ENCODE measurements around the gene VTI1A. TPM values are rescaled to one million over a fixed set of nuclear protein-coding genes. Genes with fewer than 3 reads are reported as not detected.

VTI1A gene
- total and polyA plus RNA-seq, 12 donors = 5.2 to 64.1 (median 22.0) TPM

DNA sequence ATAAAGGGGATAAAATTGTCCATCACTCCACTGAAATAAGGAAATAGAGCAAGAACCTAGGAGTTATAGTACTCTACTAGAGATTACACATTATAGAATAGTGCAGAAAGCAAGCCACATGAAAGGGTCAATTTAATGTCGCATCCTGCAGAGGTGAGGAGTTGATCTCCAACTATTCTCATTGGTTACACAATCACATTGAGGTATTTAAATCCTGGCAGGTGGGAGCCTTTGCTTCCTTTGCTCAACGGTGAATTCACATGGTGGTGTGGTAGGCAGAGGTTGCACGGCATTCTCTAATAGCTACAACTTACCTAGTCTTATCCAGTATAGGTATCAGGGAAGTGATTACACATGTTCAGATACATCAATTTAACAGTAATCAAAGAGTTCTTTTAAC is 304.6 kb downstream of the VTI1A start:
- H3K27ac ChIP-seq = no peak overlapping the region
- WGBS, 4 donors = 93 to 98% (median 96%) methylated on average over 3 of the region's 3 CpGs

DNA sequence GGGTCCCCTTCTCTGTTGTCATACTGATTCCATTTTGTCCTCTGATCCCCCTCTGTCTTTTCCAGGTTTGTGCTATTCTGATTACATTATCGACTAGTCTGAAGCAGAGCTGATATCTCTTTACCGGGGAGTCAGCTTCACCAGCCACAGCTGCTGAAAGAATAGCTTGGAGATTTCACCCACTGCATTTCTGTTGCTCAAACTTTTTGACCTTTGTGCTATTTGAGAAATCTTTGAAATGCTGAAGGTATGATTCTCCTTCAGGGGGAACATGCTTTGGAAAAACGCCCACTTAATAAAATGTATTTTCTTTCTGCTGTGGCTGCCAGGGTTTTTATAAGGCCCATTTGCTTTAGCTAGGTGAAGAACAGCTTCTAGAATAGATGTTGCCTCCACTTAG is 305.3 kb downstream of the VTI1A start:
- no peak overlapping the region for H3K4me3 ChIP-seq
- no peak overlapping the region for H3K27ac ChIP-seq
- H3K4me1 ChIP-seq (replicated peaks in 1 of 2) = no peaks in the 10 kb centered on the region
- intact Hi-C loops (cut with DNase I) = no loop called here
- no peaks in the 10 kb centered on the region for H3K36me3 ChIP-seq (replicated peaks in 1 of 2)
- no peak for DNase-seq
- TF ChIP-seq, protein P1, sequence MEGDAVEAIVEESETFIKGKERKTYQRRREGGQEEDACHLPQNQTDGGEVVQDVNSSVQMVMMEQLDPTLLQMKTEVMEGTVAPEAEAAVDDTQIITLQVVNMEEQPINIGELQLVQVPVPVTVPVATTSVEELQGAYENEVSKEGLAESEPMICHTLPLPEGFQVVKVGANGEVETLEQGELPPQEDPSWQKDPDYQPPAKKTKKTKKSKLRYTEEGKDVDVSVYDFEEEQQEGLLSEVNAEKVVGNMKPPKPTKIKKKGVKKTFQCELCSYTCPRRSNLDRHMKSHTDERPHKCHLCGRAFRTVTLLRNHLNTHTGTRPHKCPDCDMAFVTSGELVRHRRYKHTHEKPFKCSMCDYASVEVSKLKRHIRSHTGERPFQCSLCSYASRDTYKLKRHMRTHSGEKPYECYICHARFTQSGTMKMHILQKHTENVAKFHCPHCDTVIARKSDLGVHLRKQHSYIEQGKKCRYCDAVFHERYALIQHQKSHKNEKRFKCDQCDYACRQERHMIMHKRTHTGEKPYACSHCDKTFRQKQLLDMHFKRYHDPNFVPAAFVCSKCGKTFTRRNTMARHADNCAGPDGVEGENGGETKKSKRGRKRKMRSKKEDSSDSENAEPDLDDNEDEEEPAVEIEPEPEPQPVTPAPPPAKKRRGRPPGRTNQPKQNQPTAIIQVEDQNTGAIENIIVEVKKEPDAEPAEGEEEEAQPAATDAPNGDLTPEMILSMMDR (IDR thresholded peaks at IDR 0.05) = no peak
- TF ChIP-seq POLR2A (IDR thresholded peaks at IDR 0.05) = no peak
- H3K27me3 ChIP-seq = no peaks in the 10 kb centered on the region
- H3K9me3 ChIP-seq (replicated peaks in 1 of 3) = no peaks in the 10 kb centered on the region
- WGBS, 4 donors = 79 to 93% (median 88%) methylated on average over 3 of the region's 3 CpGs

More for the DNA sequence above, 304.6 kb downstream of the VTI1A start:
- H3K9me3 ChIP-seq (replicated peaks in 1 of 3) = no peaks in the 10 kb centered on the region
- no peak for TF ChIP-seq POLR2A (IDR thresholded peaks at IDR 0.05)
- TF ChIP-seq, protein P1 (IDR thresholded peaks at IDR 0.05) = no peak
- H3K4me3 ChIP-seq = no peak overlapping the region
- H3K27me3 ChIP-seq = no peaks in the 10 kb centered on the region
- no peaks in the 10 kb centered on the region for H3K36me3 ChIP-seq (replicated peaks in 1 of 2)
- intact Hi-C loops (cut with DNase I) = no loop called here
- H3K4me1 ChIP-seq (replicated peaks in 1 of 2) = no peaks in the 10 kb centered on the region
- no peak for DNase-seq

DNA sequence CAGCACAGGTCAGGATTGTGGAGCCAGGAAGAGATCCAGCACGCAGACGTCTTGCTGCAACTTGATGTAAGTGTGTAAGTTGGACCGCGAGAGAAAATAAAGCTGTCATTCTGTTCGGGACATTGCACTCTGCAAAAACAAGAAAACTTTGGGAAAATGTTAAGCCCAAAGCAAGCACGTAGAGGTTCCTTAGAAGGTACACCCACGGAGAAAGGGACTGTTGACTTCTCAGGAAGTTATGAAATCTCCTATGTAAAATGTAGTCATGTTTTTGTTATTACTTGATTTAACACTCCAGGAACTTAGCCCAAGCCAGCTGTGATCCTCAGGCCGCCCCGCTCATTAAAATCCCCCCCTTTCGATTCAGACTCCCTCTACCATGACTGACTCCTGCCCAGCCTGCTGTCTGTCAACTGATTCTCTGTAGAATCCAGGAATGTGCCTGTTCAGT is 307.0 kb downstream of the VTI1A start:
- 63 to 81% (median 67%) methylated on average over 10 of the region's 10 CpGs for WGBS, 4 donors
- intact Hi-C loops (cut with DNase I) = no loop called here
- Histone ChIP-seq H3K27me3 (no peaks in the 10 kb centered on the region), H3K4me1 (replicated peaks in 1 of 2) (no peaks in the 10 kb centered on the region), H3K36me3 (replicated peaks in 1 of 2) (no peaks in the 10 kb centered on the region), H3K27ac (no peak overlapping the region), H3K4me3 (no peak overlapping the region), H3K9me3 (replicated peaks in 1 of 3) (no peaks in the 10 kb centered on the region)
- TF ChIP-seq, protein P1 (IDR thresholded peaks at IDR 0.05) = no peak
- no peak for TF ChIP-seq POLR2A (IDR thresholded peaks at IDR 0.05)
- no peak for DNase-seq

DNA sequence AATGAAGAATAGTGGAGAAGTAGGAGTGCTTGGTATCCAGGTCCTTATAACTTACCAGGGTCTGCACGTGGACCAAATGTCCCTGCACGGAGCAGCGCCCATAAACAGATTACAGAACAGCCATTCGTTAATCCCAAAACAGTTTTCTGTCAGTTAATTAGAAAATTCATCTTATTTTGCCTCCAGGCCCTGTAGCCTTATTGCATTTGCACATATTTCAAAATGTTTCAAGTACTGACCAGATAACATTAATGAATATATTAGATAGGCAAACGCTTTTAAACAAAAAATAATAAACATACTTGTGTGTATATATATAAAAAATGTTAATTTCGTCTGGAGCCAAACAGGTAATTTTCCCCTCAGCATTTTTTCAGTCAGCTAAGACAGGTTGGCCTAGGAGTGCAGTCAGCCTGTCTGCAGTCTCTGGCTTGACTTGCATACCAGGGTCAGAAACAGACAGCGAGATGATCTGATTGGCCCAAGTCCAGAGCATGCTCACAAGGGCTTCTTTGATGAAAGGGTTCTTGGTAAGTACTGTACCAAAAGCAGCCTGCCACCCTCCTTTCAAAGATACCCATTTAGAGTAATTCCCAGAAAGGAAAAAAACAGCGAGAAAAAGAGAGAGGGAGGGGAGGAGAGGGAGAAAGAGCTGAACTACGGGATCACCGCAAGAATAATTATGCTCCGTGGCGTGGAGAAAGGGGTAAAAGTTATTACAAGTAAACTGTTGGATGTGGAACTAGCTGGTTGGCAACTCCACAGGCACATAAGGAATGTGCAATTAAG is 308.6 kb downstream of the VTI1A start:
- Histone ChIP-seq H3K27ac (no peak overlapping the region), H3K4me3 (no peak overlapping the region), H3K36me3 (replicated peaks in 1 of 2) (no peaks in the 10 kb centered on the region), H3K9me3 (replicated peaks in 1 of 3) (no peaks in the 10 kb centered on the region), H3K27me3 (no peaks in the 10 kb centered on the region), H3K4me1 (replicated peaks in 1 of 2) (no peaks in the 10 kb centered on the region)
- intact Hi-C loops (cut with DNase I) = no loop called here
- WGBS, 4 donors = 83 to 88% (median 85%) methylated on average over 12 of the region's 12 CpGs
- peak in 2 of 7 donors; percentile 5 to 59 for DNase-seq
- no peak for TF ChIP-seq POLR2A (IDR thresholded peaks at IDR 0.05)
- TF ChIP-seq, protein P1 (IDR thresholded peaks at IDR 0.05) = no peak

Measured in adrenal gland (tissue), 12 donors.